Karpas-422 (cell line): ENCODE measurements around the gene MOV10L1. TPM values are rescaled to one million over a fixed set of nuclear protein-coding genes. Genes with fewer than 3 reads are reported as not detected.
"Not testable (repeated sequence)": the region's sequence is repeated elsewhere in the genome, so short reads cannot be mapped to it uniquely, and the experiment has no call there.

ENCODE experiments used
- DNase-seq: peaks from one replicate; pipeline ENCODE4 v3.0.0-alpha.2; 2015
- H2AFZ ChIP-seq: fragments of 200-600 bp; sonication (generic); 2 replicates; pipeline ENCODE4 v1.6.1; 2014; ENCODE audit warnings: antibody characterized with exemption, low read length, mixed read lengths
- H3K27ac ChIP-seq: fragments of 200-600 bp; sonication (generic); 2 replicates; pipeline ENCODE4 v1.5.1; 2014; ENCODE audit warnings: mild to moderate bottlenecking, low read length, moderate library complexity
- H3K27me3 ChIP-seq: fragments of 200-600 bp; sonication (generic); 2 replicates; pipeline ENCODE4 v1.6.1; 2014; ENCODE audit warnings: low read length, mixed read lengths
- H3K36me3 ChIP-seq: fragments of 200-600 bp; sonication (generic); 2 replicates; pipeline ENCODE4 v1.6.1; 2014; ENCODE audit warnings: low read length, mixed read lengths; ENCODE audit not compliant: insufficient read depth
- H3K4me1 ChIP-seq: fragments of 200-600 bp; sonication (generic); 2 replicates; pipeline ENCODE4 v1.6.1; 2014; ENCODE audit warnings: mild to moderate bottlenecking, low read length, mixed read lengths
- H3K4me2 ChIP-seq: fragments of 200-600 bp; sonication (generic); 2 replicates; pipeline ENCODE4 v1.6.1; 2014; ENCODE audit warnings: low read length, low read depth, mild to moderate bottlenecking; ENCODE audit not compliant: poor library complexity, severe bottlenecking
- H3K4me3 ChIP-seq: fragments of 200-600 bp; sonication (generic); 2 replicates; pipeline ENCODE4 v1.5.1; 2014; ENCODE audit warnings: mild to moderate bottlenecking, antibody characterized with exemption, low read length, mixed read lengths
- H3K79me2 ChIP-seq: fragments of 200-600 bp; sonication (generic); 2 replicates; pipeline ENCODE4 v1.6.1; 2014; ENCODE audit warnings: mild to moderate bottlenecking, low read length, mixed read lengths
- H3K9ac ChIP-seq: fragments of 200-600 bp; sonication (generic); 2 replicates; pipeline ENCODE4 v1.6.0; 2014; ENCODE audit warnings: low read length
- H3K9me2 ChIP-seq: fragments of 200-600 bp; sonication (generic), shearing (Covaris generic); replicated peaks from 2 replicates; pipeline ENCODE4 v1.6.0; 2014; ENCODE audit warnings: mild to moderate bottlenecking, low read length, moderate library complexity; ENCODE audit not compliant: insufficient read depth
- H3K9me3 ChIP-seq: fragments of 300-700, 200-600 bp; sonication (generic); 2 replicates; pipeline ENCODE4 v1.6.1; 2014; ENCODE audit warnings: low read length, mixed read lengths
- H4K20me1 ChIP-seq: fragments of 200-600 bp; sonication (generic); 2 replicates; pipeline ENCODE4 v1.6.1; 2014; ENCODE audit warnings: mild to moderate bottlenecking, antibody characterized with exemption, low read length, low read depth; ENCODE audit not compliant: insufficient read depth
- total RNA-seq: library from RNA; depleted of rRNA; stranded (reverse); fragments of >200 nt; shearing (Covaris generic); gene quantifications from 2 replicates; pipeline ENCODE4 v1.2.3, GENCODE V29; 2014; ENCODE audit warnings: low replicate concordance

Gene MOV10L1
- total RNA-seq, 1 experiment from 2014 or later, result 2.9 TPM

DNA sequence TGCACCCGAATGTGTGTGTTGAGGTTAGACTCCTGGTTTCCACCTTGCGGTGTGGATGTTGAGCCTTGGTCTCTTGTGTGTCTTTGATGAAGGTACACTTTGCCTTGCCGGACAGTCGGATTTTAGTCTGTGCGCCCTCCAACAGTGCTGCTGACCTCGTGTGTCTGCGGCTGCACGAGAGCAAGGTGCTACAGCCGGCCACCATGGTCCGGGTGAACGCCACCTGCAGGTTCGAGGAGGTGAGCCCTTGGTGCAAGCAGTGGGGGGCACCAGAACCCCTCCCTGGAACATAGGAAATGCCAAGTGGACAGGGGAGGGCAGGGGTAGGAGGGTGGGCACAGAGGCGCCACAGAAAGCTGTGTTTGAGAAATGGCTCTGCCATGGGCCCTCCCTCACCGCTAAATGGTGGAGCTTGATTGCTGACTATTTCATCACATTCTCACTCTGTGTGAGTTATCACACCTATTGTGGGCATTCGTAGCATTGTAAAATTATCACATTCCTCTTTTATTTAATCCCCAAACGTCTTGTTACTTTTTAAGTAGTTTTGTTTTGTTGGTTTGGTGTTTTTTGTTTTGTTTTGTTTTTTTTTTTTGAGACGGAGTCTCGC lies 54.3 kb downstream of the MOV10L1 start:
- Histone ChIP-seq H3K4me2 (no peak overlapping the region), H3K9ac (no peak overlapping the region), H4K20me1 (no peaks in the 10 kb centered on the region), H3K36me3 (no peaks in the 10 kb centered on the region), H3K4me1 (peaks cover 6% of the 10 kb centered on the region), H3K27ac (no peak overlapping the region), H3K79me2 (no peaks in the 10 kb centered on the region), H2AFZ (no peak overlapping the region), H3K9me3 (no peaks in the 10 kb centered on the region), H3K4me3 (no peak overlapping the region), H3K27me3 (no peaks in the 10 kb centered on the region), H3K9me2 (no peaks in the 10 kb centered on the region)
- DNase-seq, result no peak

DNA sequence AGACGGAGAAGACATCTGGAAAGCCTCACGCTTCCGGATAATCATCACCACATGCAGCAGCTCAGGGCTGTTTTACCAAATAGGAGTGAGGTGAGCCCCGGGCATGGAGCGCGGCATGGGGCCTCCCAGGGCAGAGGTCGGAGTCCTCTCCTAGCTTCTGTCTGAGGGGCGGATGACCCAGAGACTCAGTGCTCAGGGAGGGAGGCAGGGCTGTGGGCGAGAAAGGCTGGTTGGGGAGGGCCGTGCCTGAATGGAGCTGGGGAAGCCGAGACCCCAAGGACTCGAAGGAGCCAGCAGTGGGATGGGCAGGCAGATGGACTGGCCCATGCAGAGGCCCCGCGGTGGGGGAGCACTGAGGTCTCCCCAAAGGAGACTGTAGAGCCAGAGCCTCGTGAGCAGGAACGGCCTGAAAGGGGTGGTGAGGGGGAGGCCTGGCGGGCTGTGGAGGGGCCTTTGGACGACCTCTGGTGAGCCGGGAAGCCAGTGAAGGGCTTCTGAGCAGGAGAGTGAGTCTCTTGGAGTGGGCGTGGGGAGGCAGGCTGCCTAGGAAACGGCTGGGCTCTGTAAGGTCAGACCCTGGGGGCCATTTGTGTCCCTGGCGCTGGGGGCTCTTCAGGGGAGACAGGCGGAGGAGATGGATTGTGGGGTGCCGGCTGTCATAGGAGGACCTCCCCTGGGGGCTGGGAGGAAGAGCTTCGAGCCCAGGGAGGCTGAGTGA lies 56.1 kb downstream of the MOV10L1 start:
- H3K4me1 ChIP-seq, result peaks cover 11% of the 10 kb centered on the region
- H3K27me3 ChIP-seq, result no peaks in the 10 kb centered on the region
- H3K79me2 ChIP-seq, result no peaks in the 10 kb centered on the region
- no peak overlapping the region for H3K27ac ChIP-seq
- no peak overlapping the region for H2AFZ ChIP-seq
- no peaks in the 10 kb centered on the region for H3K9me3 ChIP-seq
- no peaks in the 10 kb centered on the region for H4K20me1 ChIP-seq
- no peak overlapping the region for H3K9ac ChIP-seq
- no peak for DNase-seq
- no peaks in the 10 kb centered on the region for H3K36me3 ChIP-seq
- no peaks in the 10 kb centered on the region for H3K9me2 ChIP-seq
- no peak overlapping the region for H3K4me3 ChIP-seq
- H3K4me2 ChIP-seq, result no peak overlapping the region

DNA sequence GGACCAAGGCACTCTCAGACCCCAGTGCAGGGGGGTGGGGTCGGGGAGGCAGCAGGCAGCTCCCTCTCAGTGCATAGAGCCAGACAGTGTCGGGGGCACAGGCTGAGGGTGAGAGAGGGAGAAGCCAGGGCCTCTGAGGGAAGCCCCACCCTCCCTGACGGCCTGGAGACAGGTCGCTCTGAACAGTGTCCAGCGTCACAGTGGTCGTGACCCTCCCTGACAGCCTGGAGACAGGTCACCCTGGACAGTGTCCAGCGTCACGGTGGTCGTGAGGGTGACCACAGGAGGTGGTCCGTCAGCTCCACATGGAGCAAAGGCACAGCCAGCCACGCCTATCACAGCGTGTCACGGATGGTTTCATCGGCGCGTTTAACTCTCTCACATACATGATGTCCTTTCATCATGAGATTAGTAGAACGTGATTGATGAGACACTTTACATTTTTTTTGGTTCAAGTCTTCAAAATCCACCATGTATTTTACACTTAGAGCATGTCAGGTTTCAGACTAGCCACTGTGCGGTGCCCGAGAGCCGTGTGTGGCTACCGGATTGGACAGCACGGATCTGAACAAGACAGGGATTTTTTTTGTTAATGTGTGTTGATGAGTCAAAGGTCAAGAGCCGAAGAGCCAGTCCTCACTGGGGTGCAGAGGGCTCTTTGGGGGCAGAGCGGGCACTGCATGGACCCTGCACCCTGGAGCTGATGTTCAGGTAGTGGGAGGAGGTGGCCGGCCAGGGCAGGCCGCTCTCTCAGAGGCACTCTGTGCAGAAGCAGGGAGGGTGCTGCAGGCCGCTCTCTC lies 56.8 kb downstream of the MOV10L1 start:
- Histone ChIP-seq H4K20me1 (no peaks in the 10 kb centered on the region), H3K36me3 (no peaks in the 10 kb centered on the region), H3K9me3 (no peaks in the 10 kb centered on the region), H3K4me2 (no peak overlapping the region), H3K27me3 (no peaks in the 10 kb centered on the region), H3K4me1 (peaks cover 11% of the 10 kb centered on the region), H2AFZ (no peak overlapping the region), H3K79me2 (no peaks in the 10 kb centered on the region), H3K9me2 (no peaks in the 10 kb centered on the region), H3K4me3 (no peak overlapping the region), H3K27ac (no peak overlapping the region), H3K9ac (no peak overlapping the region)
- peak; percentile 80 for DNase-seq

DNA sequence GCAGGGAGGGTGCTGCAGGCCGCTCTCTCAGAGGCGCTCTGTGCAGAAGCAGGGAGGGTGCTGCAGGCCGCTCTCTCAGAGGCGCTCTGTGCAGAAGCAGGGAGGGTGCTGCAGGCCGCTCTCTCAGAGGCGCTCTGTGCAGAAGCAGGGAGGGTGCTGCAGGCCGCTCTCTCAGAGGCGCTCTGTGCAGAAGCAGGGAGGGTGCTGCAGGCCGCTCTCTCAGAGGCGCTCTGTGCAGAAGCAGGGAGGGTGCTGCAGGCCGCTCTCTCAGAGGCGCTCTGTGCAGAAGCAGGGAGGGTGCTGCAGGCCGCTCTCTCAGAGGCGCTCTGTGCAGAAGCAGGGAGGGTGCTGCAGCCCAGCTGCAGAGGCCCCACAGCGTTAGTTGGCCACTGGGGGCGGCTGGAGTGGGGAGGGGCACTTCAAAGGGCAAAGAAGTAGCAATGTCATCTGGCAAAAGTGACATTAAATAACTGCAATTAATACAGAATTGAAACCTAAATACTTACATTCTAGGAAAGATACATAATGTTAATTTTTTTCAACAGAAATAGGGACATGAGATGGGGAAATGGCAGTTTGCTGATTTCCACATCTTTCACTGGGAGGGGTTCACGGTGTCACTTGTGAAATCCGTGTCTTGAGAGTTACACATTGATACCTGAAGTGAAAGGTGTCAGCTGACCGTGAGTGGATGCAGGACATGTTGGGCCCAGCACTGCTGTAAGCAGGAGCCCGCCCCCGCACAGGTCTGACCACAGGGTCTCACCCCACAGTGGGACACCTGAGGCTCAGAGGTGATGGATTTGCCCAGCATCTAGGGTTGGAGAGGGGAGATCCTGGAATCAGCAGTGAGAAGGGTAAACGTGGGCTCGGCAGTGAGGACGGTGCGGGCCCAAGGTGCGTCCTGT lies 57.7 kb downstream of the MOV10L1 start:
- H3K9me3 ChIP-seq, H3K4me3 ChIP-seq, H3K27me3 ChIP-seq, H3K79me2 ChIP-seq, H3K9me2 ChIP-seq, H2AFZ ChIP-seq, H4K20me1 ChIP-seq, DNase-seq, H3K4me2 ChIP-seq, H3K27ac ChIP-seq, H3K9ac ChIP-seq, H3K36me3 ChIP-seq: not testable (repeated sequence)
- peaks cover 11% of the 10 kb centered on the region for H3K4me1 ChIP-seq

DNA sequence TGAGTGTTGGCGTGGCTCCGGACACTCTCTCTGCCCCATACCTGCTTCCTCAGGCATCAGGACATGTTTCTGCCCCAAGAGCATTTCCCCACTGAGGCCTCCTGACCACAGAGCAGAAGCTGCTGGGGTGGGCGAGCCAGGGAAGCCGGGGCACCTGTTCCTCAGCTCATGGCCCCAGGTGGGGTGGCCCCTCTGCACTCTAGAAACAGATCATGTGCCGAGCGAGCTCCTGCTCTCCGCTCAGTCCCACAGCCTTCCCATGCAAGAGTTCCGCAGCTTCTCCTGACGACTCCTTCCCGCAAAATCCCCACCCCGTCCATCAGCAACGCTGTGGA lies 58.3 kb downstream of the MOV10L1 start:
- no peaks in the 10 kb centered on the region for H3K36me3 ChIP-seq
- H3K9me3 ChIP-seq, result no peaks in the 10 kb centered on the region
- H3K9ac ChIP-seq, result no peak overlapping the region
- no peak for DNase-seq
- no peaks in the 10 kb centered on the region for H4K20me1 ChIP-seq
- H3K9me2 ChIP-seq, result no peaks in the 10 kb centered on the region
- H3K27ac ChIP-seq, result no peak overlapping the region
- H3K4me2 ChIP-seq, result no peak overlapping the region
- H3K79me2 ChIP-seq, result no peaks in the 10 kb centered on the region
- H3K27me3 ChIP-seq, result no peaks in the 10 kb centered on the region
- H2AFZ ChIP-seq, result no peak overlapping the region
- peaks cover 11% of the 10 kb centered on the region for H3K4me1 ChIP-seq
- H3K4me3 ChIP-seq, result no peak overlapping the region

DNA sequence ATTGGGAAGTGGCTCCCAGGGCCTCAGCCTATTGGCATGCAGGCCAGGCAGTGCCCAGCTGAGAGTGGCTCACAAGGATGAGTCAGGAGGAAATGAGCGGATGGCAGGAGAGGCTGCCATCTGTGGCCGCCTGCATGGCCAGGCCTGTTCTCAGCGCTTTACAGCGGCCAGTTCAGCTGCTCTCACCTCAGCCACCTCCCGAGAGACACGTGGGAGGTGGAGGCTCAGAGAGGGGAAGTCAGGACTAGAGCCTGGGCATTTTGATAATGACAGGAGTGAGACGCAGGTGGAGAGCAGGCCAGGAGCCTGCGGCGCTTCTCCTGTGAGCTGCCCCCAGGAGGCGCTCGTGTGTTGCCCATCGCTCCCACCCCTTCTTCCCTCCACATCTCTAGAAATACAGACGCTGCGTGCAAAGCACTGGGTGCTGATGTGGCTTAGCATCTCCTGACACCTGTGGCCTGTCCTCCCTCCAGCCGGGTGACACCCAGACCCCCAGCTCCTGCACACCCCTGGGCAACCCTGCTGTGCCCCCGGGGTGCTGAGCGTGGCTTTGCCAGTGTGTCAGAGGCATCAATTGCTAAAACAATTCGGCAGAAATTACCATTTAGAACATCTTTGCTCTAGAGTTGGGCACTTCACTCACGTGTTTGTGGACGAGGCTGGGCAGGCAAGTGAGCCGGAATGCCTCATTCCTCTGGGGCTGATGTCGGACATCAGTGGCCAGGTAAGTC lies 59.4 kb downstream of the MOV10L1 start:
- H3K27ac ChIP-seq, result no peak overlapping the region
- H3K4me3 ChIP-seq, result no peak overlapping the region
- no peaks in the 10 kb centered on the region for H3K79me2 ChIP-seq
- H3K9me3 ChIP-seq, result no peaks in the 10 kb centered on the region
- H3K27me3 ChIP-seq, result no peaks in the 10 kb centered on the region
- H3K4me2 ChIP-seq, result no peak overlapping the region
- DNase-seq, result peak; percentile 92
- H3K36me3 ChIP-seq, result no peaks in the 10 kb centered on the region
- no peak overlapping the region for H2AFZ ChIP-seq
- no peaks in the 10 kb centered on the region for H4K20me1 ChIP-seq
- no peaks in the 10 kb centered on the region for H3K9me2 ChIP-seq
- peaks cover 11% of the 10 kb centered on the region for H3K4me1 ChIP-seq
- H3K9ac ChIP-seq, result no peak overlapping the region

DNA sequence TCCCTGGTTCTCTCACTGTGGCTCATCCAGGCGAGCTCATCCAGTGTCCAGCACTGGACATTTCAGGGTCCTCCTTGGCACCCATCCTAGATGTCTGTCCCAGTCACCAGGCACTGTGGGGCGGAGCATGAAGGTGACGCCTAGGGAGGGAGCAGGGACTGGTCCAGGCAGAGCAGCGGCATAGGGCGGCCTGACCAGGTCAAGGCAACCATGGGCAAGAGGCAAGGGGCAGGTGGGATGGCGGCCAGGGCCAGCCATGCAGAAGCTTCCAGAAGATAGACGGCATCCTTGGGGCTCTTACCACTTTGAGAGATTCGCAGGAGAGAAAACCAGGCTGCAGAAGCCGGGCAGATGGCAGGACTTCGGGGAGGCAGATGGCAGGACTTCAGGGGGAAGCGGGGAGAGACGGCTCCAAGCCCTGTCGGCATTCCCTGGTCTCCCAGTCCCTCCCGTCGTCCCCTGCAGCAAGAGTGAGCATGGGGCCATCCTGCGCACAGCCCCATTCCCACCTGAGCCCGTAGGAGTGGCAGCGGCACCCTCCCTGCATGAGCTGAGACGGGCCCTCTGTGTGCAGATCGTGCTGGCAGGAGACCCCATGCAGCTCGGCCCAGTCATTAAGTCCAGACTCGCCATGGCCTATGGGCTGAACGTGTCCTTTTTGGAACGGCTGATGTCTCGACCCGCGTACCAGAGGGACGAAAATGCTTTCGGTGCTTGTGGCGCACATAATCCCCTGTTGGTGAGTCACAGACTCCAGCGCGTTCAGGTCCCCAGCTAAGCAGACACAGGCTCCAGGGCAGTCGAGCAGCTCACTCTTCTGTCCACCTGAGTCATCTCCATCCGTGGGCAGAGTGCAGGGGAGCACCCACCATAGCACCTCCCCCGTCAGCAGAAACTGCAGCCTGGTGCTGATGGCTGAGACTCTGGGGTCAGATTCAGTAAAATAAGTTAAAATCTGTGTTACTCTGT lies 60.6 kb downstream of the MOV10L1 start:
- Histone ChIP-seq H3K79me2 (no peaks in the 10 kb centered on the region), H3K4me2 (no peak overlapping the region), H3K36me3 (no peaks in the 10 kb centered on the region), H2AFZ (no peak overlapping the region), H3K9me3 (no peaks in the 10 kb centered on the region), H3K27me3 (no peaks in the 10 kb centered on the region), H3K9ac (no peak overlapping the region), H3K9me2 (no peaks in the 10 kb centered on the region), H4K20me1 (no peaks in the 10 kb centered on the region), H3K4me1 (peaks cover 11% of the 10 kb centered on the region), H3K4me3 (no peak overlapping the region), H3K27ac (no peak overlapping the region)
- no peak for DNase-seq
